ENCODE data around the gene GPER1. TPM values are rescaled to one million over a fixed set of nuclear protein-coding genes. Genes with fewer than 3 reads are reported as not detected.

GPER1 gene
- total RNA-seq, 1 experiment from 2014 or later = 1.2 TPM

- TF ChIP-seq CTCF (IDR thresholded peaks at IDR 0.05 in 2 of 3, conservative IDR thresholded peaks at IDR 0.05 in 1 of 3; ENCODE audit: borderline replicate concordance in 1 of 3, insufficient read depth in 1 of 3, low read depth in 2 of 3, low read length in 2 of 3) (no peak), ATF3 (IDR thresholded peaks at IDR 0.05) (no peak), ZFX (IDR thresholded peaks at IDR 0.05) (peak; percentile 43; the same call in 1 of the 2 replicates), FOSL1 (IDR thresholded peaks at IDR 0.05; ENCODE audit: low read depth) (no peak), ELF1 (IDR thresholded peaks at IDR 0.05; ENCODE audit: borderline replicate concordance, low read depth) (no peak)
- Histone ChIP-seq H3K27me3 (ENCODE audit: insufficient read depth, low read length) (no peaks in the 10 kb centered on the region), H3K9me2 (ENCODE audit: insufficient read depth) (no peaks in the 10 kb centered on the region), H3K4me1 (ENCODE audit: control insufficient read depth in 1 of 2, insufficient read depth in 2 of 2, low read length in 2 of 2) (peaks cover 0 to 20% of the 10 kb centered on the region in 2 experiments; a peak in 2 of 4 replicates), H3K4me3 (replicated peaks in 1 of 2; ENCODE audit: low read depth in 1 of 2, low read length in 2 of 2) (peak overlapping the region; percentile 75 to 82), H3K27ac (ENCODE audit: low read depth, low read length) (peak overlapping the region; percentile 78), H3K9ac (ENCODE audit: low read length) (peak overlapping the region; percentile 86), H3K4me2 (ENCODE audit: low read length) (peak overlapping the region; percentile 98), H3K9me3 (ENCODE audit: control insufficient read depth in 1 of 2, insufficient read depth in 1 of 2, low read depth in 1 of 2, low read length in 2 of 2) (no peaks in the 10 kb centered on the region), H2AFZ (ENCODE audit: low read depth, low read length, poor library complexity, severe bottlenecking) (no peak overlapping the region), H3K36me3 (ENCODE audit: control insufficient read depth in 1 of 2, insufficient read depth in 2 of 2, low read length in 2 of 2) (no peaks in the 10 kb centered on the region), H3K79me2 (ENCODE audit: insufficient read depth, low read length) (peaks cover 27% of the 10 kb centered on the region), H4K20me1 (ENCODE audit: insufficient read depth) (no peaks in the 10 kb centered on the region)
- DNase-seq (ENCODE audit: low read depth, low spot score) (no peak), ATAC-seq (peak; percentile 74)
- CTCF ChIA-PET = interaction anchor here (1.6 to 3.8 kb wide), 3 partner anchors 39 to 145 kb away, joined by 5 to 18 read pairs (median 11); no protein-coding TSS in a partner anchor
- no TSS peak for BruUV-seq (replicated peaks)
- RAD21 ChIA-PET (ENCODE audit: low non-redundant PET in 1 of 2, low total read pairs in 2 of 2, uncharacterized antibody in 2 of 2, unreplicated experiment in 2 of 2) = interaction anchor here (0.6 to 0.9 kb wide), 2 partner anchors 17 to 114 kb away, joined by 3 to 4 read pairs; no protein-coding TSS in a partner anchor
- POLR2A ChIA-PET = no interaction called here
- intact Hi-C loops (cut with micrococcal nuclease) = loop anchor here (5.0 kb wide), 2 partner anchors 50 to 145 kb away; partner anchors contain the start of gene GPER1
These were observed 49.7 kb downstream of the GPER1 start for GRCh38 chr7:1137517-1138167.
